Middle frontal gyrus (tissue), 1 donor: ENCODE data around the gene PDE11A.

Experiments used
- DNase-seq: peaks from one replicate; pipeline ENCODE4 v3.0.0-alpha.2; 2015; ENCODE audit warnings: low spot score; ENCODE audit errors: extremely low spot score

Gene PDE11A

GRCh38 chr2:177602611-177603164 is 469.9 kb downstream of the PDE11A start:
- no peak for DNase-seq

GRCh38 chr2:177600917-177601316 is 471.7 kb downstream of the PDE11A start:
- DNase-seq = no peak

GRCh38 chr2:177599956-177600355 is 472.6 kb downstream of the PDE11A start:
- DNase-seq = no peak

GRCh38 chr2:177599139-177599688 is 473.4 kb downstream of the PDE11A start:
- no peak for DNase-seq

- peak; percentile 9 for DNase-seq
These were observed 474.0 kb downstream of the PDE11A start for GRCh38 chr2:177598326-177599138.

- DNase-seq = no peak
These were observed 474.8 kb downstream of the PDE11A start for GRCh38 chr2:177597759-177598158.

GRCh38 chr2:177596866-177597265 is 475.7 kb downstream of the PDE11A start:
- DNase-seq = no peak

- no peak for DNase-seq
These were observed 477.3 kb downstream of the PDE11A start for GRCh38 chr2:177595126-177595845.

GRCh38 chr2:177593402-177593801 is 479.2 kb downstream of the PDE11A start:
- DNase-seq = no peak

- DNase-seq = no peak
These were observed 479.6 kb downstream of the PDE11A start for GRCh38 chr2:177592945-177593344.

GRCh38 chr2:177592397-177592796 is 480.2 kb downstream of the PDE11A start:
- no peak for DNase-seq

GRCh38 chr2:177589186-177589585 is 483.4 kb downstream of the PDE11A start:
- no peak for DNase-seq

- DNase-seq = no peak
These were observed 483.9 kb downstream of the PDE11A start for GRCh38 chr2:177588671-177589070.

- no peak for DNase-seq
These were observed 485.2 kb downstream of the PDE11A start for GRCh38 chr2:177587371-177587770.

- DNase-seq = no peak
These were observed 486.4 kb downstream of the PDE11A start for GRCh38 chr2:177586154-177586553.

GRCh38 chr2:177585234-177585863 is 487.2 kb downstream of the PDE11A start:
- no peak for DNase-seq

GRCh38 chr2:177584030-177584692 is 488.4 kb downstream of the PDE11A start:
- DNase-seq = no peak

- DNase-seq = no peak
These were observed 490.6 kb downstream of the PDE11A start for GRCh38 chr2:177582000-177582399.

GRCh38 chr2:177579486-177580036 is 493.0 kb downstream of the PDE11A start:
- no peak for DNase-seq

GRCh38 chr2:177578454-177578853 is 494.1 kb downstream of the PDE11A start:
- DNase-seq = no peak

GRCh38 chr2:177577075-177577474 is 495.5 kb downstream of the PDE11A start:
- no peak for DNase-seq
